OCI-LY7 (cell line): ENCODE results near the gene AMBN.

ENCODE experiments used
- EZH2phosphoT487 ChIP-seq: fragments of 200-600 bp; sonication (generic); IDR thresholded peaks from 2 replicates; pipeline ENCODE4 v1.6.1; 2018; ENCODE audit warnings: low read depth, borderline replicate concordance, mild to moderate bottlenecking, mixed run types, antibody characterized with exemption, low read length, moderate library complexity, mixed read lengths
- TF ChIP-seq, protein P1 (sequence below): fragments of 200-600 bp; sonication (generic); conservative IDR thresholded peaks from 2 replicates; pipeline ENCODE4 v1.5.1; 2014; ENCODE audit warnings: mild to moderate bottlenecking, antibody characterized with exemption, low read length, moderate library complexity, mixed read lengths

DNA sequence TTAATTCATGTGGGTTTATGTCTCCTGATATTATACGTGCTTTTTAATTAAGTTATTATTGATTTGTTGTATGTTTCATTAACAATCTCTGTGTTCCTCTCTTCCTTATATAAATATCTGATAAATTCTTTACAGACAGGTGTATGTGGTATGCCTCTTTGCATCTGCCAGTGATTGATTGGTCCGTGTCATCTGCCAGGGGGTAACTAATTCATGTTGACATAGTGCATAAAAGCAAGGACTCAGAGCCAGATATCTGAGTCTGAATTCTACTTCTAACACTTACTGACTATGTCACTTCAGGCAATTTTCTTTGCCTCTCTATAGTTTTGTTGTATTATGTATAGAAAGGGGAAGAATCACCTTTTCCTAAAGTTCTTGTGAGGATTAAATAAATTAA is 5.2 kb upstream of the AMBN start:
- TF ChIP-seq, protein P1, sequence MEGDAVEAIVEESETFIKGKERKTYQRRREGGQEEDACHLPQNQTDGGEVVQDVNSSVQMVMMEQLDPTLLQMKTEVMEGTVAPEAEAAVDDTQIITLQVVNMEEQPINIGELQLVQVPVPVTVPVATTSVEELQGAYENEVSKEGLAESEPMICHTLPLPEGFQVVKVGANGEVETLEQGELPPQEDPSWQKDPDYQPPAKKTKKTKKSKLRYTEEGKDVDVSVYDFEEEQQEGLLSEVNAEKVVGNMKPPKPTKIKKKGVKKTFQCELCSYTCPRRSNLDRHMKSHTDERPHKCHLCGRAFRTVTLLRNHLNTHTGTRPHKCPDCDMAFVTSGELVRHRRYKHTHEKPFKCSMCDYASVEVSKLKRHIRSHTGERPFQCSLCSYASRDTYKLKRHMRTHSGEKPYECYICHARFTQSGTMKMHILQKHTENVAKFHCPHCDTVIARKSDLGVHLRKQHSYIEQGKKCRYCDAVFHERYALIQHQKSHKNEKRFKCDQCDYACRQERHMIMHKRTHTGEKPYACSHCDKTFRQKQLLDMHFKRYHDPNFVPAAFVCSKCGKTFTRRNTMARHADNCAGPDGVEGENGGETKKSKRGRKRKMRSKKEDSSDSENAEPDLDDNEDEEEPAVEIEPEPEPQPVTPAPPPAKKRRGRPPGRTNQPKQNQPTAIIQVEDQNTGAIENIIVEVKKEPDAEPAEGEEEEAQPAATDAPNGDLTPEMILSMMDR: no peak
- no peak for TF ChIP-seq EZH2phosphoT487
